VCaP (cell line): Measurements from ENCODE around the gene ABCC9.

Source experiments
- H3K27ac ChIP-seq: fragments of 450-650 bp; 2 replicates; pipeline ENCODE4 v1.5.1; 2017
- TF ChIP-seq, protein P1 (sequence below): fragments of 450-650 bp; conservative IDR thresholded peaks from 2 replicates; pipeline ENCODE4 v1.5.1; 2017; ENCODE audit warnings: mild to moderate bottlenecking, moderate library complexity

Gene ABCC9

DNA sequence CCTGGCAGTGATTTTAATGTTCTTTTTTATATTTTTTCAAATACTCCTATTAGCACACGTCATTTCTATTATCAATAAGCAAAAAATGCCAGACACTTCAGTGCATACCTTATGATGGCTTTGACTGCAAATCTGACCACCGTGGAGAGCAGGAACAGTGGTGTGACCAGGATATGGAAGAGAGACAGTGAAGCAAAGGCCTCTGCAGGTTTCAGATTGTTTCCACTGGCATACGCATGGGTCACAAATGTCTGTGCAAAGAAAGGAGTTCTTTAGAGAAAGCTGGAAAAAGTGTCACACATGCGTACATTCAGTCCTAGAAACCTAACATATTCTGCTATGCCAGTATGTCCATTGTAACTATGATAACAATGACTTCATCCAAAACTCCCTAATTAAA, 47.3 kb downstream of the ABCC9 start:
- TF ChIP-seq, protein P1, sequence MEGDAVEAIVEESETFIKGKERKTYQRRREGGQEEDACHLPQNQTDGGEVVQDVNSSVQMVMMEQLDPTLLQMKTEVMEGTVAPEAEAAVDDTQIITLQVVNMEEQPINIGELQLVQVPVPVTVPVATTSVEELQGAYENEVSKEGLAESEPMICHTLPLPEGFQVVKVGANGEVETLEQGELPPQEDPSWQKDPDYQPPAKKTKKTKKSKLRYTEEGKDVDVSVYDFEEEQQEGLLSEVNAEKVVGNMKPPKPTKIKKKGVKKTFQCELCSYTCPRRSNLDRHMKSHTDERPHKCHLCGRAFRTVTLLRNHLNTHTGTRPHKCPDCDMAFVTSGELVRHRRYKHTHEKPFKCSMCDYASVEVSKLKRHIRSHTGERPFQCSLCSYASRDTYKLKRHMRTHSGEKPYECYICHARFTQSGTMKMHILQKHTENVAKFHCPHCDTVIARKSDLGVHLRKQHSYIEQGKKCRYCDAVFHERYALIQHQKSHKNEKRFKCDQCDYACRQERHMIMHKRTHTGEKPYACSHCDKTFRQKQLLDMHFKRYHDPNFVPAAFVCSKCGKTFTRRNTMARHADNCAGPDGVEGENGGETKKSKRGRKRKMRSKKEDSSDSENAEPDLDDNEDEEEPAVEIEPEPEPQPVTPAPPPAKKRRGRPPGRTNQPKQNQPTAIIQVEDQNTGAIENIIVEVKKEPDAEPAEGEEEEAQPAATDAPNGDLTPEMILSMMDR = no peak
- no peak overlapping the region for H3K27ac ChIP-seq

DNA sequence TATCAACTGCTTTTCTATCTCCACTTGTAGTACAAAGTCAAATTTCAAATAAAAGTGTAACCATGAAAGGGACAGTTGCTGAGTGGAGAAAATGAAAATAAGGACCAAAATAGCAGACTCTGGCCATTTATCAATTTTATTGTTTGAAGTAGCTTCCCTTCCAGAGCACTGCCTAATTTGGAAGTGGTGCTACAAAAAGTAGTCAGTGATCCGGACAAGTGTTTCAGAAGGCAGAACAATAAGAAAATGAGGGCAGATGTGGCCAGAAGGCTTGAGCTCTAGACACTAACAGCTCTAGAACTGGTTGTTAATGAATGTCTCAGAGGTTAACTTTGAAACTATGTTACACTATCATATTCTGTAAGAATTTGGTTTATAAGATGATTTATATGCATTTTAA, 48.9 kb downstream of the ABCC9 start:
- no peak overlapping the region for H3K27ac ChIP-seq
- TF ChIP-seq, protein P1 = no peak

DNA sequence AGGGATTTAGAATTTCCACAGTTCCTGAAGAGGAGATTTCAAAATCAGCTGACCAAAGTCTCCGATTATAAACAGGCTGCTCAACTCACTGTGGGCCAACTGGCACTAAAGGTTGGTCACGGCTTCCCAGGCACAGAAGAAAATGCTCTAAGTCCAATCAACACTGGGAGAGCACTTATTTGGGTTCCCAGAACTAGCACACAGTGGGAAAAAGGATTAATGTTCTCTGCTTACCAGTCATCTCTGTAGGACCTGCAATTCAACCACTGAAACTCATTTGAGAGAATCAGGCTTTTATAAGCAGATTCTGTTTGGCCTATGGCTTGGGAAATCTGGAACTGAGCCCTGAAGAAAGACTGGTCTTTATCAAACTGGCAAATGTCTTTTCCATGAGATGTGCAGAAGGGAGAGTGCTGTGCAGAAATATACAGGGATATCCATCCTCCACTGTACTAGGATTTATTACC, 49.4 kb downstream of the ABCC9 start:
- TF ChIP-seq, protein P1 = no peak
- H3K27ac ChIP-seq = no peak overlapping the region

DNA sequence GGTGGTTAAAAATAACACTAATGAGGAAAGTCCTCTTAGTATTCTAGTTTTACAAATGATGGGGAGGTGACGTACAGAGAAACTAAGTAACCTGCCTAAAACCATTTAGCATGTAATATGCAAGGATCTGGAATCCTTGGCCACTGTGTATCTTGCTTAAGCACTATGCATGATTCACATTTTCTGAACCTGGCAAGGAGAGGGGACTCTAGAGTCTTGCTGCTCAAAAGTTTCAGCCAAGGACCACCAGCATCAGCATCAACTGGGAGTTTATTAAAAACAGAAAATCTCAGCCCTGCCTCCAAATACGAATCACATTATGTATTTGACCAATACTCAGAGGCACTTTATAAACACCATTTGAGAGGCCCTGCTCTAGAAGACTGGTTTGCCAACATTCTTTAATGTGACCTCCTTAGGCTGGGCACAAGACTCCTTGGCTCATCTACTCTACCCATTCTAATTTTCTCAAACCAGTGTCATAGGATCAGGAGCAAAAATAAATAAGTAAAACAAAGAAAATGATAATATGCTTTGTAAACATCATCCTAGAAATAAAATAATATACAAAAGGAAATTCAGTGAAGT, 52.9 kb downstream of the ABCC9 start:
- no peak overlapping the region for H3K27ac ChIP-seq
- TF ChIP-seq, protein P1 = no peak

DNA sequence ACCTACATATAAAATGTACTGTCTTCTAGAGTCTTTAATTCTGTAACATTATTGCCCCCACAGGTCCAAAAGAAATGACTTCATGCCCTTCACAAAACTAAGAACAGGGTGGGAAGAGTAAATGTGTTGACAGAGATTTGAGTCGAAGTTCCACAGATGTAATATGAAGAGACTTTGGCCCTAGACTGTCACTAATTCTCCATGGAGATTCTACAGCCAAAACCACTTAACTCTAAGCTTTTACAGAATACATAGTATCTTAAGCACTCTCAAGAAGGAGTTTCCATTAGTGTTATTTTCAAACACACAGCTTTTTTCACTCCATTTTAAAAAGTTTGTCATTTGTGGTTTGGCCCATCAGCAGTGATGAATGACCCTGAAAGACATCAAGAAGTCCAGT, 56.3 kb downstream of the ABCC9 start:
- H3K27ac ChIP-seq = no peak overlapping the region
- TF ChIP-seq, protein P1 = no peak

DNA sequence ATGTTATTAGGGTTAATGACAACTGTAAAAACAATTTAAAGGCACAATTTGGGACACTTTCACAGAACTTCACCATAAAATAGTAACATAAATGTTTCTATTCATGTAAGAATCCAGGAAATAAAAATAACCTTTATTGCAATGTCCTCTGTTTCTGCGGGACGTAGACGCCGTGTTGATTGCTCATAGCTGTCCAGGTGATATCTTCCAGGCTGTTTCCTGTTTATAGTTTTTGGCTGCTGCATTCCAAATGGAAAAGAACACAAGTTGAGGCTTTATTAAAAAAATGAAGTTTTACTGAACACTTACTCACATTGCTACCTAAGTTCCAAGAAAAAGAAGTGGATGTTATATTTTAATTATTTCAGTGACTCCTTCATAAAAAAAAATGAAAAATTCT, 58.6 kb downstream of the ABCC9 start:
- H3K27ac ChIP-seq = no peak overlapping the region

DNA sequence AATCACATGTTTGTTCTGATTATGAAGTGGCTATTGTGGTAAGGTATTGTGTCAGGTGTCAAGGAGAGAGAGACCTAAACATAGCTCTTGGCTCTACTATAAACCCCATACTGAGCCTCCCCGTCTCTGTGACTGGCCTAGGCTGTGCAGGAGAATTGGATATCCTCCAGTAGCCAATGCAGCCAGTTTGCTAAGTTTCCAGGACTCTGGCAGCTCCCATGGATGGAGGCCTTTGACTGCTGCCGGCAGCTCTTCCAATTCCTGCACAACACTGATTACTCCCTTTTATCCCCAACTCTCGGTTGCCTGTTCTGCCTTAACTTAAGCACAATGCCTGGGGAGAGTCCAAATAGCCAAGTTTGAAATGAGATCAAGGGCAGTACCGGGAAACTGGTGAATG, 59.3 kb downstream of the ABCC9 start:
- no peak overlapping the region for H3K27ac ChIP-seq
- TF ChIP-seq, protein P1 = no peak

More for the DNA sequence above, 58.6 kb downstream of the ABCC9 start:
- TF ChIP-seq, protein P1 = no peak
